NCI-H748 treated with DMSO at 0.1 percent for 48 hours (cell line): ENCODE results near the gene SGCA.
A peak's percentile ranks its signal among the peaks of the same experiment; 100 is the strongest.

Experiments used
- DNase-seq: peaks from one replicate; lab custom pipeline; 2025; lab: John Stamatoyannopoulos, UW

The SGCA gene

DNA sequence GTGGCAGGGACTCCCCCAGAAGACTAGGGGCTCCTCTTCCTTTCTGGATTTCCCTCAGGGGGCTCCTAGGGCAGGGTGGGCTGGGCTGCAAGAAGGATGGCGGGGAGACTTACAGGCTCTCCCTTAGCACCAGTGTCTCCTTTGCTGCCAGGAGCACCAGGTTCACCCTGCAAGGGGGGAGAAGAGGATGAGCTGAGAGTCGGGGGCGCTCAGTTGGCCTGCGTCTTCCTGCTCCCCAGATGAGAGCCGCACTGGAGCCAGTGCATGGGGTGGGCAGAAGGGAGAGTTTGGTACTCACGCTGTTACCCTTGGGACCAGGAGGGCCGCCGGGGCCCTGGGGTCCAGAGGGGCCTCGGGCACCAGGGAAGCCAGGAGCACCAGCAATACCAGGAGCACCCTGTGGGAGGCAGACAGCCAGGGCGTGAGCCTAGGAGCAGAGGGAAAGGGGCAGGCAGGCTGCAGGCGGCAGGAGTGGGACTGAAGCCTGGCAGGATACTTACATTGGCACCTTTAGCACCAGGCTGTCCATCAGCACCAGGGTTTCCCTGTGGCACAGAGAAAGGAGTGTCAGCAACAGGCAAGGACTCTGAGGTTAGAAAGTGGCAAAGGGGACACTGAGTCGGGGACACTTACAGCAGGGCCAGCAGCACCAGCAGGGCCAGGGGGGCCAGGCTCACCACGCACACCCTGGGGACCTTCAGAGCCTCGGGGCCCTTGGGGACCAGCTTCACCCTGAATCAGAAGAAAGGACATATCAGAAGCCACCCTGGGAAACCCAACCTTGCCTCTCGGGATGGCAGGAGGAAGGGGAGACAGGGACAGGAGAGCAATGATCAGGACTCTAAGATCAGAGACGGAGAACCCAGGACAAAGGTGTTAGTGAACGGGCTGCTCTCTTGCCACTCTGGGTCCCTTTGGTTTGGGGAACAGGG lies 29.4 kb downstream of the SGCA start:
- DNase-seq, result no peak

DNA sequence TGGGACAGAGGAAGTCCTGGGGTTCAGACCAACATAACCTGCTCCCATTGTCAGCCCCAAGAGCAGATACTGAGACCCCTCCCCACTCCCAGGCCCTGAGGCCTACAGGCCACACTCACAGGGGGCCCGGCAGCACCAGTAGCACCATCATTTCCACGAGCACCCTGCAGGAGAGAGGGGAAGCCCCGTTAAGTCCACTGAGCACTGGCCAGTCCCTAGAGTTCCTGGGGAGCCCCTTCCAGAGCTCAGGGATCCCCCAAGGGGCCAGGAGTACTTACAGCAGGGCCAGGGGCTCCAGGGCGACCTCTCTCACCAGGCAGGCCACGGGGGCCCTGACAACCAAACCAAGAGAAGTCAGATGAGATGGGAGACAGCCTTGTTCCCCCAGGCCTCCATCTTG lies 30.2 kb downstream of the SGCA start:
- no peak for DNase-seq

- no peak for DNase-seq
Observed at GRCh38 chr17:50196826-50197225, 31.0 kb downstream of the SGCA start.

DNA sequence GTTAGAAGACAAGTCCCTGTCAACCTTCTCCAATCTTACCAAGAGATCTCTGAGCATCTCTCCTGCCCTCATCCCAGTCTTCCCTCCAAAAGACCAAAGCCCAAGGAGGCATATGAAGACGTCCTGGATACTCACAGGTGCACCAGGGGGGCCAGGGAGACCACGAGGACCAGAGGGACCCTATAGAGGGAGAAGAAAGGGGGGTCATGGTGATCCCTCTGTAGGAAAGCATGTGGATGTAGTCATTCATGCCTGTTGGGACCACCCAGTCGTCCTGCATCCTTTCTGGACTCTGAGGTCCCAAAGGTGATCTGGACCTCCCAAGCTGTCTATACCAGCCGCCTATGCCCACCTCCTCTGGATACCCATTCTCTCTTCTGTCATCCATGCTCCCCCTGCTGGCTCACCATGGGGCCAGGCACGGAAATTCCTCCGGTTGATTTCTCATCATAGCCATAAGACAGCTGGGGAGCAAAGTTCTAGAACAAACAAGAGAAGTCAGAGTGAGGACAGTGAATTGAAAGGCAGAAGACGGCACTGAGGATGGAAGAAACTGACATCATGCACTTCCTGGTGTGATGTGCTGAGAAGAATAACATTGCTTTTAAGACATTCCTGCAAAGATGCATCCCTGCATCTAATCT lies 32.3 kb downstream of the SGCA start:
- DNase-seq, result peak; percentile 19

- DNase-seq, result no peak
Observed at GRCh38 chr17:50199211-50199802, 33.5 kb downstream of the SGCA start.

GRCh38 chr17:50199803-50200456 lies 34.1 kb downstream of the SGCA start:
- peak; percentile 63 for DNase-seq

GRCh38 chr17:50200457-50201275 lies 34.9 kb downstream of the SGCA start:
- peak; percentile 34 for DNase-seq

DNA sequence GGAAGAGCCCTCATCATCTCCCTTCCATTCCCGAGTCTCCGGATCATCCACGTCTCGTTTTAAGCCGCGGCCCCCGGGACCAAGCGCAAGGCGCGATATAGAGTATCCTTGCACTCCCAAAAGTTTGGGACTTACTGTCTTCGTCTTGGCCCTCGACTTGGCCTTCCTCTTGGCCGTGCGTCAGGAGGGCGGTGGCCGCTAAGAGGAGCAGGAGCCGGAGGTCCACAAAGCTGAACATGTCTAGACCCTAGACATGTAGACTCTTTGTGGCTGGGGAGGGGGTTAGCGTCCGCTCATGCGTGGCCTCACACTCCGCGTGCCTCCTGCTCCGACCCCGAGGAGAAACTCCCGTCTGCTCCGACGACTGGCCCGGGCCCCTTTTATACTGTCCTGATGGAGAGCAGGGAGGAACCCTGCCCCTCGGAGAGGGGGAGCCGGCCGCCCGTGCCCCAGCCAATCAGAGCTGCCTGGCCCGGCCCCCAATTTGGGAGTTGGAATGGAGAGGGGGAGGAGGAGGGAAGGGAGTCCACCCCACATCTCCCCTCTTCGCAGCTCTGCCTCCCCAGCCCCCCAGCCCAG lies 35.6 kb downstream of the SGCA start, which contains the start of gene COL1A1:
Gene COL1A1 (minus strand): TSS at position 356 of the 579 bp plus-strand sequence. CDS start 118 bp downstream, at position 238.
- DNase-seq, result no peak

DNA sequence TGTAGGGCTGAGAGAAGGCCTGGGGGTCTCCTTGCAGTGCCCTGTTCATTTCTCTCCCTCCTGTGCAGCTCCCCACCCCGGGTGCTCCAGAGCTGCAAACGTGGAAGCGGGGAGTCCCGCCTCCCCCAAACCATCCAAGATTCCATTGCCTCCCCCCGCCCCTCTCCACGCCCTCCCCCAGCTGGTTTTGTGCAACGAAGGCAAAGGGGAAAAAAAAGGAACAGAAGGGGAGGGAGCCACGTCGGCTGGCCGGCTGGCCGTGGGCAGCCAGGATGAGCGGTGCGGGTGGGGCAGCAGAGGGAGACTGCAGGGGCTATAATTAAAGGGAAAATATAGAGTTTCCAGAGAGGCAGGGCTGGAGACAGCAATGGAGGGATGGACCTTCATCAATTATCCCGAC lies 37.3 kb downstream of the SGCA start:
- no peak for DNase-seq

- no peak for DNase-seq
Observed at GRCh38 chr17:50203604-50204345, 38.0 kb downstream of the SGCA start.

DNA sequence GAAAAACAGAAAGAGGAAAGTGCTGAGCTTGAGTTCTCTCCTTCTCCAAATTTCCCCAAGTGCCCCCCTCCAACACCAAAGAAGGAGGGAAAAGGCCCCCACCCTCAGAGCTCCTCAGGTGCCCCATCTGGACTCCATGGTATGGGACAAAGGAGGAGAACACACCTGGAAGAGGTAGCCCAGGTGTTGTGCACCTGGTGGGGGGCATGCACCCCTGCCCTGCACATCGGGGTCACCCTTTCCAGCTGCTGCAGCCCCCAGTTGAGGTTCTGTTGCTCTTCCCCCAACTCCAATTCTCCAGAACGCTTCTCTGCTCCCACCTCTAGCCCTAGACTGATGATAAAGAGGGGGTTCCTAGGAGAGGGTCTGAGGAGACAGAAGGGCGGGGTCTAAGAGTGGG lies 38.6 kb downstream of the SGCA start:
- no peak for DNase-seq

DNA sequence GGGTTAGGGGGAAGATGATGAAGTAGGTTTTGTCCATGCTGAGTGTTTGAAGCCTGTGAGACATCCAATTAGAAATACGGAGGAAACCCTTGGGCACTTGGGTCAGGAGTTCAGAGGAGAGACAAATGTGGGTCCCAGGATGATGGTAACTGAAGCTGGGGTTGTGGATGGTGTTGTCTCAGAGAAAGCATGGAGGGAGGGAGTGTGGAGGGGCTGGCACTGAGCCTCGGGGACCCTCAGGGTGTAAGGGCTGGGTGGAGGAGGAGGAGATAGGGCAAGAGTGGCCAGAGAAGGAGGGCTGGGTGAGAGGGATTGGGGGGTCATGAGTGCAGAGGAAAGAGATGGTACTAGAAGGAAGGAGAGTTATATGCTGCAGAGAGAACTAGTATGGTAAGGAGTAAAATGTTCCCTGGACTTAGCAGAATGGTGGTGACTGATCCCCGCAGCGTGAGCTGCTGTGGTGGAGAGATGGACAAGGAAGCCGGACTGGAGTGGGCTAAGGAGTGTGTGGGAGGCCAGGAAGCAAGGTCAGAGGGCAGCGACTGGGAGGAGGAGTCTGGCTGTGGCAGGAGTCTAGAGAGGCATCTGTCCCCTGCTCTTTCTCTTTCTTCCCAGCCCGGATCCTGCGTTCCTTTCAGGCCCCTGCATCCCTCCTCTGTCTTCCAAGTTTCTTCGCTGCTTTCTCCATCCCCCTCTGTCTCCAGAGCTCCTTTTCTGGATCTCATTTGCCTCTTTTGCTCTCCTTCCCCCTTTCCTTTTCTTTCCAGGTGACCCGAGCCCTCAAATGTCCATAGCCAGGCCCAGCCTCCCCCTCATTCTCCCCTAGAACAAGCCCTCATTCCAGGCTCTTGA lies 39.5 kb downstream of the SGCA start:
- DNase-seq, result no peak

GRCh38 chr17:50205963-50206505 lies 40.2 kb downstream of the SGCA start:
- no peak for DNase-seq

GRCh38 chr17:50206604-50207293 lies 40.9 kb downstream of the SGCA start:
- no peak for DNase-seq

DNA sequence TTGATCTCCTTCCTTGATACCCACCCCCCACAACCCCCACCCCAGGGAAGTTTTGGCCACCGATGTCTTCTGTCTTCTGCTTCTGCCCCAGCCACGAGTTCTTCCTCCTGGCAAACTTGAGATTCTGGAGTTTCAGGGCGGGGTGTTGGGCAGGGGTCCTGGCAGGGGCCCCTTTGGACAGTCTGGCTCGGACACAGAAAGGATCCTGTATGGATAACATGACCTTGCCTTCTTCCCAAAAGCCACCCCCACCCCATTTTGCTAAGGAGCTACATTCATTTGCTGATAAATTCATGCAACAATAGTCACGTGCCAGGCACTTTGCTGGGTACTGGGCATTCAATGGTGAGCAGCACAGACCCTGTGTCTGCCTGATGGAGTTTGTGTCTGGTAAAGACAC lies 41.5 kb downstream of the SGCA start:
- no peak for DNase-seq

- DNase-seq, result no peak
Observed at GRCh38 chr17:50207792-50208567, 42.2 kb downstream of the SGCA start.

GRCh38 chr17:50208611-50209061 lies 42.8 kb downstream of the SGCA start:
- DNase-seq, result no peak

GRCh38 chr17:50209133-50209471 lies 43.3 kb downstream of the SGCA start:
- DNase-seq, result no peak
